HG02885 (cell line): ENCODE measurements around the gene KRTAP4-3.
"Not testable (repeated sequence)": the region's sequence is repeated elsewhere in the genome, so short reads cannot be mapped to it uniquely, and the experiment has no call there.

Source experiments
- ATAC-seq: cut with Tn5 transposase; IDR thresholded peaks from one replicate; pipeline ENCODE4 v1.9.1; 2021; ENCODE audit warnings: mild to moderate bottlenecking; ENCODE audit not compliant: unreplicated experiment, poor library complexity

Gene KRTAP4-3

DNA sequence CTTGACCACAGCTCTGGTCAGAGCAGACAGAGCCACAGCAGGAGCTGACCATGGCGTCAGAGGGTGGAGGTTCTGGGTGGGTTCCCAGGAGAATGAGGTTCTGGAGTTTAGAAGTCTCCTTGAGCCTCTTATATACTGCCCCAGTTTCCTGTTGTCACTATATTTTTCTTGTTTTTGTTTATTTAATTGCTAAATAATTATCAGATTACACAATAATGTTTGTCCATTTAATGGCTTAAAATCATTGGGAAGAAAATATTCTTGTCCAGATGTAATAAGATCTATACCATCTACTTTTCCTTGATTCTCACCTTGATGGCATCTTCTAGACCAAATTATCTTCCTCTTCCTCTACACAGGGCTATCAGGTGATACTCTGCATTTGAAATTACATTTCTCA is at the start of gene KRTAP4-3:
KRTAP4-3 (minus strand) TSS at position 101 of the 400 bp plus-strand sequence; CDS start at position 52, 49 bp downstream.
- no peak for ATAC-seq

DNA sequence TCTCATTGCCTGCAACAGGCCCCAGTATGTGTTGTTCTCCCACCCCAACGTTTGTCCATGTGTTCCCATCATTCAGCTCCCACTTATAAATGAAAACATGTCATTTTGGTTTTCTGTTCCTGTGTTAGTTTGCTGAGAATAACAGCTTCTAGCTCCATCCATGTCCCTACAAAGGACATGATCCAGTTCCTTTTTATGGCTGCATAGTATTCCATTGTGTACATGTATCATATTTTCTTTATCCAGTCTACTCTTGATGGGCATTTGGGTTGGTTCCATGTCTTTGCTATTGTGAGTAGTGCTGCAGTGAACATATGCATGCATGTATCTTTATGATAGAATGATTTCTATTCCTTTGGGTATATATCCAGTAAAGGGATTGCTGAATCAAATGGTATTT is 47.7 kb upstream of the KRTAP4-3 start:
- no peak for ATAC-seq

DNA sequence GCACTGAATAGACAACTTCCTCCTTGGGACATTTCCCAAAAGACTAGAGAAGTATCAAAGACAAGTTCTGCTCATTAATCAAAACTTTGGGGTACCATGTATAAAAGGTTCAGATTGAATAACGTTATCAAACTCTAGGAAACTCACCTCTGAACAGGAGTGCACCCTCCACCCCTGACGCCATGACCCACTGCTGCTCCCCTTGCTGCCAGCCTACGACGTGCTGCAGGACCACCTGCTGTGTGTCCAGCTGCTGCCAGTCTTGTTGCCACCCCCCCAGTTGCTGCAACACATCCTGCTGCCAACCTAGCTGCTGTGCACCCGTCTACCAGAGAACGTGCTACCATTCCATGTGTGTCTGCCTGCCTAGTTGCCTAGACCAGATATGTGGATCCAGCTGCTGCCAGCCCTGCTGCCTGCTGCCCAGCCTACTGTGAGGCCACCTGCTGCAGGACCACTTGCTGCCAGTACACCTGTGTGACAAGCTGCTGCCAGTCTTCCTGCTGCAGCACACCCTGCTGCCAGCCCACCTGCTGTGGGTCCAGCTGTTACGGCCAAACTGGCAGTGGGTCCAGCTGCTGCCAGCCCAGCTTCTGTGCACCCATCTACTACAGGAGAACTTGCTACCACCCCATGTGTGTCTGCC is 44.6 kb upstream of the KRTAP4-3 start:
- no peak for ATAC-seq

DNA sequence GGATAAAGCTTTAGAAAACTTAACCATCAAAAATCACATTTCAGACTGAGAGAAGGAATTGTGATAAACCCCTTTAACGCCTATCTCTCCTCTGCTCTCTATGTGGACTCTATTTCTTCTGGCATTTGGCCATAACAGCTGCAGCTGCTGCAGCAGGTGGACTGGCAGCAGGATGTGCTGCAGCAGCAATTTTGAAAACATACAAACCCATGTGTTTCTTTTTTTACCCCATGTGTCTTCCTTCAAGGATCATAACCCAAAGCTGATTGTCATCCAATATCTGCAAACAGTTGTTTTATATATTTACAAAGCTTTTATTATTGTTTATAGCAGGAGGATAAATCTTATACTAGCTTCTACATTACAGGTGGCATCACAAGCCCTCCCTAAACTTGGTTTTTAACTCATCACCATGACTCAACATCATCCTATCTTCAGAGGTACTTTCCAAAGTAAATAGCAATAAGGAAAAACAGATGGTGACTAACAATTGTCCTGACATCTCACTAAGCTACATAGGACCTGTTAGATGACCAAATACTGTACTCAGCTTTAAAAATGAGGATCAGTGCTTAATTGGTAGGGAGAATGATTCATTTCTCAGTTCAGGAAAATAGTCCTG is 43.9 kb upstream of the KRTAP4-3 start:
- ATAC-seq = no peak

DNA sequence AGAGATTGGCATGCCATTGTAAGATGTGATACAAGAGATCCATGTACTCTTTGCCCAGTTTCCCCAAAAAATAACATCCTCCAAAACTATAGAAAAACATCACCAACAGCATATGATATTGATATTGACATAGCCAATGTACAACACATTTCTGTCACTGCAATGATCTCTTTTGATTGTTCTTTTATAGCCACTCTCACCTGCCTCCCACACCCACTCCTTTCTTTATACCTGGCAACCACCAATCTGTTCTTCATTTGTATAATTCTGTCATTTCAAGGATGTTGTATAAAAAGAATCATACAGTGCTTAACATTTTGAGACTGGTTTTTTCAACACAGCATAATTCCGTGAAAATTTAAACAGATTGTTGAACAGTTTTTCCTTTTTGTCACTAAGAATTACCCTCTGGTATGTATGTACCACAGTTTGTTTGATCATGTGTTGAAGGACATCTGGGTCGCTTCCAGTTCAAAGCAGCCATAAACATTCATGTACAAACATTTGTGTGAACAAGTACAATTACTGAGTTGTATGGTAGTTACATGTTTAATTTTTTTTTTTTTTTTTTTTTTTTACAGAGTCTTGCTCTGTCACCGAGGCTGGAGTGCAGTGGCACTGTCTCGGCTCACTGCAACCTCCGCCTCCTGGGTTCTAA is 31.5 kb upstream of the KRTAP4-3 start:
- ATAC-seq = no peak

DNA sequence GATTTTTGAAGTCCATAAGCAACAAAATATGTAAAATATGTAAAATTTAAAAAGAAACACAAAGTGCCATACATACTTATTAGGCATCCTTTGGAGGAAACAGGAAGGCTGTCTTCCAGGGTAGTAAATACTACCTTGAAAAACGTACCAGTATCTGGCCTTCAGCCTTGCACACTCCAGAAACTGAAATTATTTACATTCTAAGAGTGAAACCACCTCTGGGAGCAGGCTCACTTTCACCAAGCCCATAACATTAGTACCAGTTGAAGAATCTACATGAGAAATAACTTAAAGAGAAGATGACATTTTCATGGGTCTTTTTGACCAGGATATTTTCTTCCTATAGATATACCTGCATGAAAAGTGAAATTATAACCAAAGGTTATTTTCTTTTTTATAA is 28.0 kb upstream of the KRTAP4-3 start:
- no peak for ATAC-seq

DNA sequence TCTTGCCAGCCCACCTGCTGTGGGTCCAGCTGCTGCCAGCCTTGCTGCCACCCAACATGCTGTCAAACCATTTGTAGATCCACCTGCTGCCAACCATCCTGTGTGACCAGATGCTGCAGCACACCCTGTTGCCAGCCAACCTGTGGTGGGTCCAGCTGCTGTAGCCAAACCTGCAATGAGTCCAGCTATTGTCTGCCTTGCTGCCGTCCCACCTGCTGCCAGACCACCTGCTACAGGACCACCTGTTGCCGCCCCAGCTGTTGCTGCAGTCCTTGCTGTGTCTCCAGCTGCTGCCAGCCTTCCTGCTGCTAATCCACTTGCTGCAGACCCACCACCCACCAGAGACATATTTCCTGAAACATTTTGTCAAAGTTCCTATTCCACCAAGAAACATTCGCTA is 22.3 kb upstream of the KRTAP4-3 start:
- ATAC-seq = no peak

DNA sequence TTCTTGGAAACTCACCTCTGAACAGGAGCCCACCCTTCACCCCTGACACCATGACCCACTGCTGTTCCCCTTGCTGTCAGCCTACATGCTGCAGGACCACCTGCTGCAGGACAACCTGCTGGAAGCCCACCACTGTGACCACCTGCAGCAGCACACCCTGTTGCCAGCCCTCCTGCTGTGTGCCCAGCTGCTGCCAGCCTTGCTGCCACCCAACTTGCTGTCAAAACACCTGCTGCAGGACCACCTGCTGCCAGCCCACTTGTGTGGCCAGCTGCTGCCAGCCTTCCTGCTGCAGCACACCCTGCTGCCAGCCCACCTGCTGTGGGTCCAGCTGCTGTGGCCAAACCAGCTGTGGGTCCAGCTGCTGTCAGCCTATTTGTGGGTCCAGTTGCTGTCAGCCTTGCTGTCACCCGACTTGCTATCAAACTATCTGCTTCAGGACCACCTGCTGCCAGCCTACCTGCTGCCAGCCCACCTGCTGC is 21.9 kb upstream of the KRTAP4-3 start, which contains the start of gene KRTAP9-1:
KRTAP9-1 (plus strand) TSS at position 51 of the 482 bp plus-strand sequence; CDS start at position 51, 0 bp downstream.
- not testable (repeated sequence) for ATAC-seq

DNA sequence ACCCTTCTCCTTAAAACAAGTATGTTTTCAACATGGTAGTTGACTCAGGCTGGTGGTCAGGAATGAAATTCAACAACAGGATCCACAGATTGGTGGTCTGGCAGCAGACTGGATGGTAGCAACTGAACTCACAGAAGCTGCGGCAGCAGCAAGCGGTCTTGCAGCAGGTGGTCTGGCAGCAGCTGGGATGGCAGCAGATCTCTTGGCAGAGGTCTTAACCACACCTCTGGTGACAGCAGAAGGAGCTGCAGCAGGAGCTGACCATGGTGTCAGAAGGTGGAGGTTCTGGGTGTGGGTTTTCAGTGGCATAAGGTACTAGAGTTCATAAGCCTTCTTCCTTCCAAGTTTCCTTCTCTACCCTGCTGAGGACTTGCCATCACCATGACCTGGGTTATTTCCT is 18.9 kb upstream of the KRTAP4-3 start:
- ATAC-seq = no peak

DNA sequence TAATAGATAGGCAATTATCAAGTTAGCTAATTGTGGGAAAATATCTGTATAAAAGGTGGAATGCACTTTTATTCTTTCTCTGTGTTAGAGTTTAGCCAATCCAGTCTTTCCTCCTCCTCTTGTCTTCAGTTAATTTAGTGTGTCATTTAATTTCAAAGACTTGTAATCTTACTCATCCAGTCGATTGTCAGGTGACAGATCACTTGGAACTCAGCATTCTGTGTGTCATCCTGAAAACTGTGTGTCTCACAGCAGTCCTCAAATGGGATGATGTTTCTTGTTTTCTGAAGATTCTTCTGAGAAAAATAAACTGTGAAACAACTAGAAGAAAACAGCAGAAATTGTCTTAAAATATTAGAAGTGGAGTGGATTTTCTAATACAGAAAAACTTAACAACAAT is 17.0 kb upstream of the KRTAP4-3 start:
- no peak for ATAC-seq

DNA sequence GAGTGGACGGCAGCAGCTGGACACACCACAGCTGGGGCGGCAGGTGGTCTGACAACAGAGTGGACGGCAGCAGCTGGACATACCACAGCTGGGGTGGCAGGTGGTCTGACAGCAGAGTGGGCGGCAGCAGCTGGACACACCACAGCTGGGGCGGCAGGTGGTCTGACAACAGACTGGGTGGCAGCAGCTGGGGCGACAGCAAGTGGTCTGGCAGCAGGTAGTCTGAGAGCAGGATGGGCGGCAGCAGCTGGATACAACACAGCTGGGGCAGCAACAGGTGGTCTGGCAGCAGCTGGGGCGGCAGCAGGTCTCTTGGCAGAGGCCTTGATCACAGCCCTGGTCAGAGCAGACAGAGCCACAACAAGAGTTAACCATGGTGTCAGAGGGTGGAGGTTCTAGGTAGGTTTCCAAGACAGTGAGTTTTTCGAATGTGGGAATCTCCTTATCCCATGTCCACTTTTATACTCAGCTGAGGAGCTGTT is 16.5 kb upstream of the KRTAP4-3 start, which contains the start of gene KRTAP4-1:
KRTAP4-1 (minus strand) TSS at position 432 of the 482 bp plus-strand sequence; CDS start at position 375, 57 bp downstream.
- no peak for ATAC-seq

DNA sequence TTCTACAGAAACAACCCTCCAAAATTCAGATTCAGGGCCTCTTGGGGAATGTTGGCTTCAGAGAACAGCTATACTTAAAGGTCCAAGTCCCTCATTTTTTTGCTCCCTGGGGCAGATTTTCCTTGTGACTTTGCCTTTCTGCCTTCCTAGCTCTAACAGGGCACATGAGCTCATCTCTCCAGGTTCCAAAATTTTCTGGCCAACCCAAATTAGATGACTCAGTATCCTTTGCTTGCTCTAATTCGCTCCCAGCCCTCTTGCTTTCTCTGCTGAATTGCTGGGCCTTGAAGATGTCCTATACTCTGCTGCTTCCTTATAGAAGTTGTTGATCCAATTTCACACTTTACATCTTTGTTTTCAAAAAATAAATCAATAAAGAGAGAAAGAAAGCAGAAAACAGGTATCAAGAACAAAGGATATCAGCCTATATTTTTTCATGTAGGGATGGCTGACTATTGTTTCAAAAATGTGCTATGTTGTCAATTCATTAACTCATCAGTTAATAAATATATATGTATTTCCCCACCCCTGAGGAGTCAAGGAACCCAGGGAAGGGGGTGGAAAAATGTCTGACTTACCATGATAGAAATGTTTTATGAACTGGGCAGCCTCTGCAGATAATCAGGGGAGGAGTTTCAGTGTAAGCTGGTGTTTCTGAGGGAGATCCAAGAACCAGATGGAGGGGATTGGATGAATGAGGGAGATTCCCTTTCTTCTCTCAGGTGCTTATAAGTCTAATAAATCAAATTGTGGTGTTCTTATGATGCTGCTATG is 11.0 kb upstream of the KRTAP4-3 start:
- ATAC-seq = no peak

DNA sequence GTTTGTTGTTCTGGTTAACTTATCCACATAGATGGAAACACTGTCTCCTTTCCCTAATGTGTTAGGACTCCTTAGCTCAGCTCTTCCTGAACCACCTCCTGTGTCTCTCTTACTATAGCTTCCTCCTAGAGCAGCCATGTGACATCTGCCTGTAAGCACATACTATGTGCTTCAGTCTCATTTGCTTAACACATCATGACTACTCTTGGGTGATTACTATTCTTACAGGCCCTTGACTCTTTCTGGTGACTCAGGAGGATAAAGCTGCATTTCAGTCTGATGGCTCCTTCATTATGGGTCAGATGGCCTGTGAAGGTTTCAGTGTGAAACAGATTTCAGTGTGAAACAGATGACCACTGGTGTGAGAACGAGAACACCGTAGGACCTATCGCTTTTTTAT is 10.3 kb upstream of the KRTAP4-3 start:
- no peak for ATAC-seq

DNA sequence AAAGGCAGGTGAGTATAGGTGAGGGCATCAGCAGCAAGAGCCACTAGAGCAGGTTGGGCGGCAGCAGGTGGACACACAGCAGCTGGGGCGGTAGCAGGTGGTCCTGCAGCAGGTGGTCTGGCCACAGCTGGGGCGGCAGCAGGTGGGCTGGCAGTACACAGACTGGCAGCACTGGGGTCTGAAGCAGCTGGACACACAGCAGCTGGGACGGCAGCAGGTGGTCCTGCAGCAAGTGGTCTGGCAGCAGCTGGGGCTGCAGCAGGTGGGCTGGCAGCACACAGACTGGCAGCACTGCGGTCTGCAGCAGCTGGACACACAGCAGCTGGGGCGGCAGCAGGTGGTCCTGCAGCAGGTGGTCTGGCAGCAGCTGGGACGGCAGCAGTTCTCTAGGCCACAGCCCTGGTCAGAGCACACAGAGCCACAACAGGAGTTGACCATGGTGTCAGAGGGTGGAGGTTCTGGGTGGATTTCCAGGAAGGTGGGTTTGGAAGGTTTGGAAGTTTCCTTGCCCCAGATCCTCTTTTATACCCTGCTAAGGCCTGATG is 9.8 kb upstream of the KRTAP4-3 start, which contains the start of gene KRTAP4-2:
KRTAP4-2 (minus strand) TSS at position 495 of the 545 bp plus-strand sequence; CDS start at position 438, 57 bp downstream.
- ATAC-seq = no peak

DNA sequence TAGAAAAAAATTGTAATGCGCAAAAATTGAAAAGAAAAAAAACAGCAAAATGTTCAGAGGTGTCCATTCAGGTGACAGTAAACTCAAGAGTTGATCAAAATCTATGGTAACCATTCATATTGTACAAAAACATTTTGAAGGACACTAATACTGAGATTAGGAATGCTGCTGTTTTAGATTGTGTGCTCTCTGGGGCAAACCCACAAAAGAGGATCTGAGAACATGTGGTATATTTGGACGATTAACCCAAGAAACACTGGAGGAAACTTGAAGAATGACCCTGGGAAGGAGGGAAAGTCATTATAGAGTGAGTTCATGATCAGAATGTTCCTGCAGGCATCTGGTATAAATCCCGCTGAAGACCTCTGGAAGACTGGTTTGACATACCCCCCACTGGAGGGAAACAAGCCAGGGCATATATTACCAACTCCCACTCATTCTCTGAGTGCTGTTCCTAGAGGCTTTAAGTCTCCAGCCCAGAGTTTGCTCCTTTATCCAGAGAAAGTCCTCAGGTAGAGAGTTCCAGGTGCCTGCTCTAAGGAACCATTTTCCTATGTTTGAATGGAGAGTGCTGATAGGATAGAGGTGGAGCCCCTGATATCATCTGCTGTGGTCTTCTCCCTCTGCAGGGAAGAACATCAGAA is 8.8 kb upstream of the KRTAP4-3 start:
- ATAC-seq = no peak

DNA sequence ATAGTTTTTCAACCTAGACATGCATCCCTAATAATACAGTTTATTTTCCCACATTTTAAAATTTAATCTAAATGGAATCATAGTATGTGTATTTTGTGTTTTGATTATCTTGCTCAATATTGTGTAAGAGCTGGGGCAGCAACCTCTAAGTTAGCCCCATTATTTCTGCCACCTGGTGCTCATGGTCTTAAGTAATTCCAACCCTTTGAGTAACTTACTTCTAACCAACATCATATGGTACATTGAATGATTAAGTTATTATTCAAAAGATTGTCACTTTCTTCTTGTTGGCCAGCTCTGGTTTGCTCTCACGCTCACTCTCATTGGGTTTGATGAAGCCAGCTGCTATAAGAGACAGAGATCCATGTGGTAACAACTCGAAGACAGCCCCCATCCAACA is 3.9 kb upstream of the KRTAP4-3 start:
- ATAC-seq = no peak

DNA sequence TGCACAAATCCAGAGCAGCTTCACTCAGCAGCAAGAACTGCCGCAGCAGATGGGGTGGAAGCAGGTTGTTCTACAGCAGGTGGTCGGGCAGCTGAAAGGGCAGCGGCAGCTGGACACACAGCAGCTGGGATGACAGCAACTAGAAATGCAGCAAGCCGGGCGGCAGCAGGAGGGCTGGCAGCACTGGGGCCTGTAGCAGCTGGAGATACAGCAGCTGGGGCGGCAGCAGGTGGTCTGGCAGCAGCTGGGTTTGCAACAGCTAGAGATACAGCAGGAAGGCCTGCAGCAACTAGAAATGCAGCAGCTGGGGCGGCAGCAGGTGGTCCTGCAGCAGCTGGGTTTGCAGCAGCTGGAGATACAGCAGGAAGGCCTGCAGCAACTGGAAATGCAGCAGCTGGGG is 460 bp downstream of the KRTAP4-3 start:
- ATAC-seq = no peak

DNA sequence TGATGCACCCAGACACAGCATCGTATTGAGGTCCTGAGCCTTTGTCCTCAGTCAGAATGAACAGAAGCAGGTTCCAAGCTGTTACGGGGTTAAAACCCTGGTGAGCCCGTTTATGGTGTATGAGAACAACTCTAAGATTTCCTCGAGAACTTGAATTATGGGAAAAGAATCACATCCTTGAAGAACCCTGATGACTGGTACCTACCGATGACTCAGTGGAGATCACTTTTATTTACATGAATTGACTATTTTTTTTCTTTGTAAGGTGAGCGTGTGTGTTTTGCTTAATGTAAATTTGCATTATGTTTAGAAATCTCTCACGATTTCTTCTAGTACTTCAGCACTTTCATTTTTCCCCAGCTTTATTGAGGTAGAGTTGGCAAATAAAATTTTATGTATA is 4.2 kb downstream of the KRTAP4-3 start:
- ATAC-seq = no peak

DNA sequence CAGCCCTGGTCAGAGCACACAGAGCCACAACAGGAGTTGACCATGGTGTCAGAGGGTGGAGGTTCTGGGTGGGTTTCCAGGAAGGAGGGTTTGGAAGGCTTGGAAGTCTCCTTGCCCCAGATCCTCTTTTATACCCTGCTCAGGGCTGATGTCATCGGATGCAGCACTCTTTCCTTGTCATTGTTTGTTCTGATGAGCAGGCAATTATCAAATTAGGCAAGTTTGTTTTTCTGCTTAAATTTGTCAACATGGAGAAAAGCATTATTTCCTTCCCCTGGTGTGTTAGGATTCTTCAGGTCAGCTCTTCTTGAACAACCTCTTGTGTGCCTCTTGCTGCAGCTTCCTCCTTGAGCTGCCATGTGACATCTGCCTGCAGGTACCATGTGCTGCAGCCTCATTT is 7.4 kb downstream of the KRTAP4-3 start, which contains the start of gene KRTAP4-4:
KRTAP4-4 (minus strand) TSS at position 101 of the 400 bp plus-strand sequence; CDS start at position 44, 57 bp downstream.
- ATAC-seq = no peak
